K562 (cell line): ENCODE measurements around the gene BIK. TPM values are rescaled to one million over a fixed set of nuclear protein-coding genes. Genes with fewer than 3 reads are reported as not detected.
A peak's percentile ranks its signal among the peaks of the same experiment; 100 is the strongest.

ENCODE experiments used
- ARID3A ChIP-seq: IDR thresholded peaks from 2 replicates; pipeline ENCODE4 v1.6.1; 2012; ENCODE audit warnings: low read depth, low read length, improper control_type of control experiment, borderline replicate concordance
- CBX8 ChIP-seq: fragments of 200-600 bp; sonication (generic); IDR thresholded peaks from 2 replicates; pipeline ENCODE4 v1.6.1; 2012; ENCODE audit warnings: borderline replicate concordance, mixed run types, low read depth, mild to moderate bottlenecking, moderate library complexity, mixed read lengths, low read length, control low read depth, inconsistent platforms; ENCODE audit not compliant: poor library complexity, severe bottlenecking; ENCODE audit errors: extremely low read depth
- EGR1 ChIP-seq: fragments of 450-650 bp; conservative IDR thresholded peaks from 2 replicates; pipeline ENCODE4 v1.6.1; 2017; ENCODE audit warnings: mild to moderate bottlenecking
- ETV6 ChIP-seq, 3 experiments: fragments of 150-350 bp in 1 of 3; sonication (generic) in 1 of 3; formaldehyde crosslinking in 1 of 3; IDR thresholded peaks; 2 replicates each; pipeline versions ENCODE4 v1.6.1 to v1.8.0; 2014 to 2022; ENCODE audit warnings: borderline replicate concordance in 2 of 3, low read depth in 2 of 3, antibody characterized with exemption in 1 of 3, low read length in 1 of 3, mild to moderate bottlenecking in 1 of 3, missing genetic modification reagents in 1 of 3
- HNRNPLL ChIP-seq: fragments of 200-400 bp; formaldehyde crosslinking; IDR thresholded peaks from 2 replicates; pipeline ENCODE4 v1.6.1; 2017; ENCODE audit warnings: low read length, low read depth, mild to moderate bottlenecking; ENCODE audit not compliant: poor library complexity, severe bottlenecking
- MAZ ChIP-seq, 2 experiments: fragments of 450-650 bp in 1 of 2; sonication (generic) in 1 of 2; formaldehyde crosslinking; IDR thresholded peaks in 1 of 2; conservative IDR thresholded peaks in 1 of 2; 2 replicates each; pipeline versions ENCODE4 v1.4.0 to v1.5.0; 2020; ENCODE audit warnings: mild to moderate bottlenecking in 1 of 2, missing genetic modification reagents in 1 of 2
- MBD1 ChIP-seq: fragments of 250-450 bp; sonication (Bioruptor Pico); IDR thresholded peaks from 2 replicates; pipeline ENCODE4 v1.8.0; 2022; ENCODE audit warnings: inconsistent platforms
- MEIS2 ChIP-seq: fragments of 450-650 bp; IDR thresholded peaks from 2 replicates; pipeline ENCODE4 v1.6.1; 2014; ENCODE audit warnings: mild to moderate bottlenecking; ENCODE audit not compliant: partially characterized antibody
- MYC ChIP-seq, 2 experiments: fragments of 250-450 bp in 1 of 2; sonication (Bioruptor Pico) in 1 of 2; IDR thresholded peaks; 2 replicates each; pipeline versions ENCODE4 v1.5.1 to v1.6.1; 2012 to 2021; ENCODE audit warnings: low read depth in 2 of 2, borderline replicate concordance in 1 of 2, improper control_type of control experiment in 1 of 2, low read length in 1 of 2, mild to moderate bottlenecking in 1 of 2, moderate library complexity in 1 of 2
- NELFE ChIP-seq: IDR thresholded peaks from 2 replicates; pipeline ENCODE4 v1.6.1; 2011; ENCODE audit warnings: mild to moderate bottlenecking; ENCODE audit not compliant: insufficient read depth, insufficient read length
- NR2C1 ChIP-seq, 2 experiments: fragments of 450-650 bp; IDR thresholded peaks; 2 replicates each; pipeline ENCODE4 v1.6.1; 2017; ENCODE audit warnings: mild to moderate bottlenecking in 2 of 2, antibody characterized with exemption in 1 of 2, inconsistent platforms in 1 of 2, missing compliant biosample characterization in 1 of 2, missing genetic modification characterization in 1 of 2
- NR2F6 ChIP-seq: fragments of 450-650 bp; formaldehyde crosslinking; IDR thresholded peaks from 2 replicates; pipeline ENCODE4 v1.4.0; 2020; ENCODE audit warnings: mild to moderate bottlenecking
- RBM25 ChIP-seq: fragments of 200-400 bp; formaldehyde crosslinking; IDR thresholded peaks from 2 replicates; pipeline ENCODE4 v1.6.1; 2018; ENCODE audit warnings: low read length, low read depth, moderate library complexity; ENCODE audit not compliant: severe bottlenecking
- SAP30 ChIP-seq: fragments of 200-600 bp; sonication (generic); IDR thresholded peaks from 2 replicates; pipeline ENCODE4 v1.6.1; 2012; ENCODE audit warnings: borderline replicate concordance, low read depth, mild to moderate bottlenecking, moderate library complexity, low read length, control low read depth, inconsistent platforms; ENCODE audit not compliant: insufficient read depth, poor library complexity, severe bottlenecking
- SMAD2 ChIP-seq: fragments of 150-350 bp; IDR thresholded peaks from 2 replicates; pipeline ENCODE4 v1.6.1; 2014; ENCODE audit warnings: low read depth, mild to moderate bottlenecking, low read length
- SNIP1 ChIP-seq: fragments of 450-650 bp; IDR thresholded peaks from 2 replicates; pipeline ENCODE4 v1.7.1; 2017; ENCODE audit warnings: low read depth, mild to moderate bottlenecking
- TOE1 ChIP-seq, 2 experiments: fragments of 450-650 bp in 1 of 2; sonication (generic) in 1 of 2; formaldehyde crosslinking in 1 of 2; IDR thresholded peaks; 2 replicates each; pipeline versions ENCODE4 v1.7.1 to v1.8.0; 2016 to 2022; ENCODE audit warnings: borderline replicate concordance in 2 of 2, mild to moderate bottlenecking in 2 of 2, antibody characterized with exemption in 1 of 2, inconsistent platforms in 1 of 2, low read depth in 1 of 2, missing genetic modification reagents in 1 of 2, moderate library complexity in 1 of 2
- ZNF212 ChIP-seq: fragments of 450-650 bp; formaldehyde crosslinking; IDR thresholded peaks from 2 replicates; pipeline ENCODE4 v1.4.0; 2020; ENCODE audit warnings: mild to moderate bottlenecking
- ZNF436 ChIP-seq: fragments of 250-450, 450-650 bp; sonication (Bioruptor Pico); formaldehyde crosslinking; IDR thresholded peaks from 2 replicates; pipeline ENCODE4 v1.7.0; 2020; ENCODE audit warnings: mild to moderate bottlenecking
- polyA plus RNA-seq, 8 experiments: library from polyadenylated mRNA; depleted of rRNA in 4 of 8; stranded (reverse) in 5 of 8; unstranded in 3 of 8; fragments of >200 nt; fragmentation: Nextera tagmentation in 2 of 8; fragmentation: Illumina TruSeq in 1 of 8; extraction: Ambion mirVana in 2 of 8; extraction: Trizol in 1 of 8; gene quantifications; 2 replicates each; pipeline versions ENCODE4 v1.2.1 to v1.2.3, GENCODE V29; 2011 to 2014; ENCODE audit warnings: inconsistent platforms in 1 of 8, missing spikeins in 1 of 8
- total RNA-seq, 7 experiments: library from RNA; depleted of rRNA in 6 of 7; stranded (reverse); fragments of >200 nt in 6 of 7; fragmentation: Illumina TruSeq in 2 of 7; extraction: Trizol in 2 of 7; gene quantifications; 2 replicates each; pipeline versions ENCODE4 v1.2.1 to v1.2.3, GENCODE V29; 2011 to 2021; ENCODE audit warnings: low replicate concordance in 1 of 7

BIK gene
- total and polyA plus RNA-seq, 9 of the 15 experiments (the other 6 are each of a cell fraction or from before 2014, with no cell fraction given) = 0.08 to 0.23 (median 0.18) TPM; not detected in 4

DNA sequence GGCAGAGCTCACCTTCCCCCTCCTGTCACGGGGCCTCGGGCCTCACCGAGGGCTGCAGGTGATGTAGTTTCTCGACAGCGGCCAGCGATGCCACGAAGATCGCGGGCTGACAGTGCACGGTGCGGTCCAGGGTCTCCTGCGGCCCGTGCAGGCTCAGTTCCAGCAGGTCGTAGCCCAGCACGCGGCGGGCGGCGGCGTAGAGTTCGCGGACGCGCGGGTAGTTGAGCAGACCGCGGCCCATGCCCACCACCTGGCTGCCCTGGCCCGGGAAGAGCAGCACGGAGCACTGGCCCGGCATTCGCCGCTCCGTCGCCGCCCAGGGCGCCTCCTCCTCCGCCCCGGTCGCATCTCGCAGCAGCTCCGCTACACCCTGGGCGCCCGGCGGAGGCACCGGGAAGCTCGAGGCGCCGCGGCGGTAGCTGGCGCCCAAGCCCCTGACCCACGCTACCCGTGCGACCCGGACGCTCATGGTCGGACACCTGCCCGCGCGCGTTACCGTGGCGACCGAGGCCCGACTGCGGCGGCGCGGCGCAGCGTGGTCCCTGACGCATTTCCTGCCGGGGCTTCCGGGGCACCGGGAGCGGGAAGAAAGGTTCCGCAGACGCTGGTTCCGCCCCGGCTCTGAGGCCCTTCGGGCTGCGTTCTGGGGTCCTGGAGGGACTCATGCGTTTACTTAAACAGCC lies 32.5 kb downstream of the BIK start, which contains the start of gene MCAT (continued):
- TF ChIP-seq TOE1 (IDR thresholded peaks at IDR 0.05; ENCODE audit: borderline replicate concordance) = no peak
- TF ChIP-seq TOE1 (CRISPR knock-in tag; IDR thresholded peaks at IDR 0.05; ENCODE audit: borderline replicate concordance, low read depth) = no peak
- TF ChIP-seq HNRNPLL = peak; percentile 38
- no peak for TF ChIP-seq MBD1 (CRISPR knock-in tag)
- TF ChIP-seq RBM25 = peak; percentile 37
- peak; percentile 67 for TF ChIP-seq NR2C1 (IDR thresholded peaks at IDR 0.05)
- TF ChIP-seq NR2C1 (tag; IDR thresholded peaks at IDR 0.05) = peak; percentile 82
- TF ChIP-seq MEIS2 = no peak
- TF ChIP-seq ZNF212 (CRISPR knock-in tag) = no peak
- no peak for TF ChIP-seq NR2F6 (CRISPR knock-in tag)
- TF ChIP-seq EGR1 = peak; percentile 34; the same call in 1 of the 2 replicates
- peak; percentile 41 to 65; a peak in 3 of 4 replicates for TF ChIP-seq MAZ (CRISPR knock-in tag; conservative IDR thresholded peaks at IDR 0.05 in 1 of 2, IDR thresholded peaks at IDR 0.05 in 1 of 2)
- TF ChIP-seq SNIP1 = no peak
- peak; percentile 71 for TF ChIP-seq MYC (IDR thresholded peaks at IDR 0.05; ENCODE audit: low read depth, low read length)
- TF ChIP-seq MYC (CRISPR knock-in tag; IDR thresholded peaks at IDR 0.05; ENCODE audit: borderline replicate concordance, low read depth) = no peak
- TF ChIP-seq ARID3A = no peak
- TF ChIP-seq NELFE = no peak
- peak; percentile 85 for TF ChIP-seq SAP30
- TF ChIP-seq SMAD2 = no peak
- no peak for TF ChIP-seq CBX8
- TF ChIP-seq ZNF436 (CRISPR knock-in tag) = no peak
- no peak for TF ChIP-seq ETV6 (IDR thresholded peaks at IDR 0.05; ENCODE audit: borderline replicate concordance in 1 of 2, low read depth in 2 of 2, low read length in 1 of 2)
- TF ChIP-seq ETV6 (CRISPR knock-in tag; IDR thresholded peaks at IDR 0.05; ENCODE audit: borderline replicate concordance) = no peak
